ENCODE data around the gene GSX1. TPM values are rescaled to one million over a fixed set of nuclear protein-coding genes. Genes with fewer than 3 reads are reported as not detected.

GSX1 gene
- total RNA-seq, 1 donor from 2014 or later: not detected

GRCh38 chr13:27782151-27782550 lies 10.1 kb upstream of the GSX1 start:
- no peak for DNase-seq (ENCODE audit: low spot score in 2 of 2)
- Histone ChIP-seq H3K27ac (no peak overlapping the region), H3K4me3 (no peak overlapping the region), H3K36me3 (no peaks in the 10 kb centered on the region), H3K4me1 (no peaks in the 10 kb centered on the region), H3K9me3 (no peaks in the 10 kb centered on the region), H3K27me3 (no peaks in the 10 kb centered on the region)
- TF ChIP-seq, protein P1, sequence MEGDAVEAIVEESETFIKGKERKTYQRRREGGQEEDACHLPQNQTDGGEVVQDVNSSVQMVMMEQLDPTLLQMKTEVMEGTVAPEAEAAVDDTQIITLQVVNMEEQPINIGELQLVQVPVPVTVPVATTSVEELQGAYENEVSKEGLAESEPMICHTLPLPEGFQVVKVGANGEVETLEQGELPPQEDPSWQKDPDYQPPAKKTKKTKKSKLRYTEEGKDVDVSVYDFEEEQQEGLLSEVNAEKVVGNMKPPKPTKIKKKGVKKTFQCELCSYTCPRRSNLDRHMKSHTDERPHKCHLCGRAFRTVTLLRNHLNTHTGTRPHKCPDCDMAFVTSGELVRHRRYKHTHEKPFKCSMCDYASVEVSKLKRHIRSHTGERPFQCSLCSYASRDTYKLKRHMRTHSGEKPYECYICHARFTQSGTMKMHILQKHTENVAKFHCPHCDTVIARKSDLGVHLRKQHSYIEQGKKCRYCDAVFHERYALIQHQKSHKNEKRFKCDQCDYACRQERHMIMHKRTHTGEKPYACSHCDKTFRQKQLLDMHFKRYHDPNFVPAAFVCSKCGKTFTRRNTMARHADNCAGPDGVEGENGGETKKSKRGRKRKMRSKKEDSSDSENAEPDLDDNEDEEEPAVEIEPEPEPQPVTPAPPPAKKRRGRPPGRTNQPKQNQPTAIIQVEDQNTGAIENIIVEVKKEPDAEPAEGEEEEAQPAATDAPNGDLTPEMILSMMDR (IDR thresholded peaks at IDR 0.05): no peak
- intact Hi-C loops (cut with DNase I): no loop called here

DNA sequence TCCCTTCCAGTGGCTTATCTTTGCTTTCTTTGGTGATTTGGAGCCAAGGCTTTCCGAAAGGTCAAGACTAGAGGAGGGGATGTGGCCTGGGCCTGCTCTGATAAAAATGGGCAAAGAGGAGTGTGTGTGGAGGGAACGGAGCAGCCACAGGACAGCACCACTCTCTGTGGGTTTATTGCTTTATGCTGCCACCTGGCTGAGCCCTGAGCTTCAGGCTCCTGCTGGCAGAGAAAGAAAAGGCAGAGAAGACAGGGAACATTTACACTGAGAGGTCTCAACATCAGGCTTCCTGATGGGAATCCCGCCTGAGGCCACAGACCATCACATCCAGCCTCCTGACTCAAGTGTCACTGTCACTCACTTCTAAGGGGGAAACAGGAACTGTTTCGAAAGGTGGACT lies 9.2 kb upstream of the GSX1 start:
- intact Hi-C loops (cut with DNase I): no loop called here
- Histone ChIP-seq H3K4me3 (no peak overlapping the region), H3K36me3 (no peaks in the 10 kb centered on the region), H3K27ac (no peak overlapping the region), H3K4me1 (no peaks in the 10 kb centered on the region), H3K27me3 (no peaks in the 10 kb centered on the region), H3K9me3 (no peaks in the 10 kb centered on the region)
- DNase-seq (ENCODE audit: low spot score in 2 of 2): no peak
- TF ChIP-seq, protein P1 (IDR thresholded peaks at IDR 0.05): no peak

GRCh38 chr13:27788271-27788670 lies 4.0 kb upstream of the GSX1 start:
- no peaks in the 10 kb centered on the region for H3K36me3 ChIP-seq
- H3K4me3 ChIP-seq: no peak overlapping the region
- H3K4me1 ChIP-seq: peaks cover 5 to 24% of the 10 kb centered on the region in 2 donors
- no peak overlapping the region for H3K27ac ChIP-seq
- peaks cover 21% of the 10 kb centered on the region for H3K27me3 ChIP-seq
- H3K9me3 ChIP-seq: no peaks in the 10 kb centered on the region
- DNase-seq (ENCODE audit: low spot score in 2 of 2): no peak
- intact Hi-C loops (cut with DNase I): no loop called here
- TF ChIP-seq, protein P1 (IDR thresholded peaks at IDR 0.05): no peak

DNA sequence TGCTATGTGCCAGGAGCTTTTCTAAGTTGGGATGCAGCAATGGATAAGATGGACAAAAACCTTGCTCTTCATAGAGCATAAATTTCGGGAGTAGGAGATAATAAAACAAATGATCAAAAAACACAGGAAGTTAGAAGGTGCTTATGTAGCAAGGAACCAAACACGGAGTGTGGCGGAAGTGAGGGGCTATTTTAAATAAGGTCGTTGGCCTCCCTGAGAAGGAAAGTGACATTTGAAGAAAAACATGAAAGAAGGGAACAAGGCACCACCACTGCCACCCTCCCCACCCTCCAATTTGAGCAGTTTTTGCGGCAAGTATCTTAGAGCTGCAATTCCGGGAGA lies 3.2 kb upstream of the GSX1 start:
- Histone ChIP-seq H3K9me3 (no peaks in the 10 kb centered on the region), H3K36me3 (no peaks in the 10 kb centered on the region), H3K4me3 (peak overlapping the region in 1 of 2 donors; percentile 52), H3K27ac (no peak overlapping the region), H3K4me1 (peaks cover 5 to 24% of the 10 kb centered on the region in 2 donors), H3K27me3 (peaks cover 29% of the 10 kb centered on the region)
- TF ChIP-seq, protein P1 (IDR thresholded peaks at IDR 0.05): no peak
- no peak for DNase-seq (ENCODE audit: low spot score in 2 of 2)
- intact Hi-C loops (cut with DNase I): no loop called here

DNA sequence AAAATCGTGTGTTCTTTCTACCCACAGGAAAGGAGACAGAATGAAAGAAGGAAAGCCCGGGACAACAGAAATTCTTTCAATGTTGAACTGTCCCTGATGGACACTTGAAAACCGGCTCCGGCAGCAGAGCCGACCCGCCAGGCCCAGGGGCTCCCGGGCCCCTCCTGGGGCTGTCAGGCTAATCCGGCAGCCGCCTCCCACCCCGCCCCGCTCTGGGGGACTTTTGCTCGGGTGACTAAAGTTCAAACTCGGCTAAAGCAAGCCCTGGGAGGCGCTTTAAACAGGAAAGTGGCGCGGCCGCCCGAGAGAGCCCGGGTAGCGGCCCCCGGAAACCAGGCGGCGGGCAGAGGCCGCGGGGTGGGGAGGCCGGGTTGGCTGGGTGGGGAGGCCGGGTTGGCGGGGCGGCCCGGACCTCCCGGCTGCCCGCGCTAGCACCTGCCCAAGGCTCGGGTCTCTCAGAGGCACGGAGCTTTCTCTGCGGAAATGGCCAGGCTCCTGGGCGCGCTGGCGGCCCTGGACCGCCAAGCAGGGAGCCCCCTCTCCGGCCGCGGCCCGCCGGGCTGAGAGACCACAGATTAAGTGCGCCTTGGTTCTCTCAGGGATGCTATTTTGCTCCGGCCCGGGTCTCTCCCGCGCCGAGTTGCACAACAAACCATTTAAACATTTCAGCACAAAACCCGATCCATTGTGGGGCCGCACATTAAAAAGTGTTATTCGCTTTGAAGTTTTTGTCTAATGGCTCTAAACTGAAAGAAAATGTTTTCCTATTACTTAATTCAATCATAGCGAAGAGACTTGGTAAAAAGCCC lies 2.6 kb upstream of the GSX1 start:
- Histone ChIP-seq H3K27me3 (peaks cover 31% of the 10 kb centered on the region), H3K9me3 (no peaks in the 10 kb centered on the region), H3K4me1 (peaks cover 5 to 24% of the 10 kb centered on the region in 2 donors), H3K4me3 (peak overlapping the region; percentile 51 to 52), H3K36me3 (no peaks in the 10 kb centered on the region), H3K27ac (no peak overlapping the region)
- intact Hi-C loops (cut with DNase I): no loop called here
- DNase-seq (ENCODE audit: low spot score in 2 of 2): no peak
- TF ChIP-seq, protein P1 (IDR thresholded peaks at IDR 0.05): no peak
